Astrocyte (in vitro differentiated cells and primary cell): ENCODE data around the gene CDKN1B. TPM values are rescaled to one million over a fixed set of nuclear protein-coding genes. Genes with fewer than 3 reads are reported as not detected.

Experiments used
- DNase-seq: peaks from one replicate; pipeline ENCODE4 v3.0.0-alpha.2; 2010; ENCODE audit warnings: low read depth
- FAIRE-seq: peaks from 2 replicates; lab custom pipeline; 2011; peaks lifted over from hg19 to GRCh38; lab: Jason Lieb, UNC
- H2AFZ ChIP-seq: 2 replicates; pipeline ENCODE4 v1.6.0; 2012; ENCODE audit warnings: low read depth, low read length, inconsistent platforms
- H3K27ac ChIP-seq: 2 replicates; pipeline ENCODE4 v1.5.1; 2011; ENCODE audit warnings: low read depth, low read length, inconsistent platforms
- H3K27me3 ChIP-seq: 2 replicates; pipeline ENCODE4 v1.6.0; 2011; ENCODE audit warnings: low read length, inconsistent platforms; ENCODE audit not compliant: insufficient read depth
- H3K36me3 ChIP-seq: 2 replicates; pipeline ENCODE4 v1.5.1; 2011; ENCODE audit warnings: low read length, inconsistent platforms; ENCODE audit not compliant: insufficient read depth
- H3K4me1 ChIP-seq: 2 replicates; pipeline ENCODE4 v1.5.1; 2011; ENCODE audit warnings: low read length, inconsistent platforms; ENCODE audit not compliant: insufficient read depth
- H3K4me2 ChIP-seq: 2 replicates; pipeline ENCODE4 v1.6.0; 2012; ENCODE audit warnings: low read length, inconsistent platforms
- H3K4me3 ChIP-seq: 2 replicates; pipeline ENCODE4 v1.5.1; 2011; ENCODE audit warnings: low read depth, mild to moderate bottlenecking, low read length, inconsistent platforms; ENCODE audit not compliant: insufficient read depth
- H3K79me2 ChIP-seq: 2 replicates; pipeline ENCODE4 v1.6.0; 2012; ENCODE audit warnings: mild to moderate bottlenecking, low read length, inconsistent platforms; ENCODE audit not compliant: insufficient read depth
- H3K9ac ChIP-seq: 2 replicates; pipeline ENCODE4 v1.6.0; 2012; ENCODE audit warnings: mild to moderate bottlenecking, low read length, inconsistent platforms
- H3K9me3 ChIP-seq: 2 replicates; pipeline ENCODE4 v1.5.1; 2012; ENCODE audit warnings: low read depth, mild to moderate bottlenecking, low read length, inconsistent platforms; ENCODE audit not compliant: insufficient read depth
- H4K20me1 ChIP-seq: 2 replicates; pipeline ENCODE4 v1.6.0; 2012; ENCODE audit warnings: low read length, inconsistent platforms; ENCODE audit not compliant: insufficient read depth
- H3K27ac Mint-ChIP-seq: one replicate; pipeline ENCODE4 v1.8.0; 2021; ENCODE audit warnings: mild to moderate bottlenecking, mixed read lengths; ENCODE audit not compliant: unreplicated experiment
- H3K27me3 Mint-ChIP-seq: one replicate; pipeline ENCODE4 v1.8.0; 2021; ENCODE audit warnings: low read depth, mixed read lengths; ENCODE audit not compliant: unreplicated experiment
- H3K36me3 Mint-ChIP-seq: one replicate; pipeline ENCODE4 v1.8.0; 2021; ENCODE audit warnings: low read depth, mixed read lengths; ENCODE audit not compliant: unreplicated experiment
- H3K4me1 Mint-ChIP-seq: one replicate; pipeline ENCODE4 v1.8.0; 2021; ENCODE audit warnings: low read depth, mixed read lengths; ENCODE audit not compliant: unreplicated experiment
- H3K4me3 Mint-ChIP-seq: one replicate; pipeline ENCODE4 v1.8.0; 2021; ENCODE audit warnings: mild to moderate bottlenecking, moderate library complexity, mixed read lengths; ENCODE audit not compliant: unreplicated experiment
- H3K9me3 Mint-ChIP-seq: one replicate; pipeline ENCODE4 v1.8.0; 2021; ENCODE audit warnings: mild to moderate bottlenecking, mixed read lengths; ENCODE audit not compliant: unreplicated experiment
- EZH2 ChIP-seq: IDR thresholded peaks from 2 replicates; pipeline ENCODE4 v1.6.1; 2012; ENCODE audit warnings: mild to moderate bottlenecking, low read length, inconsistent platforms; ENCODE audit not compliant: insufficient read depth
- total RNA-seq: library from RNA; stranded (reverse); gene quantifications from 2 replicates; pipeline ENCODE4 v1.2.1, GENCODE V29; 2021
- TF ChIP-seq, protein P1 (sequence below): IDR thresholded peaks from 2 replicates; pipeline ENCODE4 v1.5.1; 2011; ENCODE audit warnings: low read depth, mild to moderate bottlenecking, inconsistent platforms, low read length, moderate library complexity; ENCODE audit not compliant: insufficient read depth

CDKN1B gene
- total RNA-seq, 1 donor from 2014 or later = 13.4 TPM

DNA sequence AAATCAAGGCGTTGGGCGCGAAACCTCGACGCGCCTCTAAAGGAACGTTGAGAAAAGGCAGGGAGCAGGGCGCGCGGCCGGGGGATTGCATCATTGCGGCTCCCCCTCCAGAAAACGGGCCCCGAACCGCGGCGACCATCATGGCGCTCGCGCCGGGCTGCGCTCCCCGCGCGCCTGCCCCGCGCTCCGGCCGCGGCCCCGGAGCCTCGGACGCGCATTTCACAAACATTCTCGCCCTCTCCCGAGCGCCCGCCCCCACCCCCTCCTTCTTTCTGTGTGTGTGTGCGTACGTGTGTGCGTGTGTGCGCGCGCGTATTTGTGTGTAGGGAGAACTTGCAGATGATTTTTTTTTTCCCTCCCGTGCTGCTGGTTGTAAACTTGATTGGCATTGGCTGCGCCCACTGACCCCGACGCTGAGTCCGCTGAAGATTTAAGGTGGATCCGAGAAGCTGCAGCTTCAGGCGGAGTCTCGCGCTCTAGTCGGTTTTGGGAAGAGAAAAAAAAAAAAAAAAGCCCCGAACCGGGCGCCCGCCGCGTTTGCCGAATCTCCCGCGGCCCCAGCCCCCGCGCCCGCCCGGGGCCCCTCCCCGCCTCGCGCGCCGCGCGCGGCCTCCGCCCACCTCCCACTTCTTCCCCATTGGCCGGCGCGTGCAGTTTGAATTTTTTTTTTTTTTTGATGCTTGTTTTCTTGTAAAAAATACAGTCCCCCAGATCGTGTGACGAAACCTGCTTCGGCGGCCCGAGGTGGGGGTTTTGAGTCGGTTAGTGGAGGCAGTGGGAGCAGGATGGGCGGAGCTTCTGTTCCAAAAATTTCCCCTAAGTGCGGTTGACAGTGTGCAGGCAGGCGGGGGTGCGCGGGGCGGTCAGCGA, 8.2 kb downstream of the CDKN1B start:
- Histone ChIP-seq H3K36me3 (peaks cover 11% of the 10 kb centered on the region), H3K4me2 (peak overlapping the region; percentile 89), H3K27ac (peak overlapping the region; percentile 92), H3K27me3 (no peaks in the 10 kb centered on the region), H3K4me3 (peak overlapping the region; percentile 70), H3K79me2 (peaks cover 79% of the 10 kb centered on the region), H2AFZ (peak overlapping the region; percentile 67), H3K4me1 (peaks cover 26% of the 10 kb centered on the region), H3K9me3 (no peaks in the 10 kb centered on the region), H4K20me1 (no peaks in the 10 kb centered on the region), H3K9ac (peak overlapping the region; percentile 98)
- TF ChIP-seq, protein P1, sequence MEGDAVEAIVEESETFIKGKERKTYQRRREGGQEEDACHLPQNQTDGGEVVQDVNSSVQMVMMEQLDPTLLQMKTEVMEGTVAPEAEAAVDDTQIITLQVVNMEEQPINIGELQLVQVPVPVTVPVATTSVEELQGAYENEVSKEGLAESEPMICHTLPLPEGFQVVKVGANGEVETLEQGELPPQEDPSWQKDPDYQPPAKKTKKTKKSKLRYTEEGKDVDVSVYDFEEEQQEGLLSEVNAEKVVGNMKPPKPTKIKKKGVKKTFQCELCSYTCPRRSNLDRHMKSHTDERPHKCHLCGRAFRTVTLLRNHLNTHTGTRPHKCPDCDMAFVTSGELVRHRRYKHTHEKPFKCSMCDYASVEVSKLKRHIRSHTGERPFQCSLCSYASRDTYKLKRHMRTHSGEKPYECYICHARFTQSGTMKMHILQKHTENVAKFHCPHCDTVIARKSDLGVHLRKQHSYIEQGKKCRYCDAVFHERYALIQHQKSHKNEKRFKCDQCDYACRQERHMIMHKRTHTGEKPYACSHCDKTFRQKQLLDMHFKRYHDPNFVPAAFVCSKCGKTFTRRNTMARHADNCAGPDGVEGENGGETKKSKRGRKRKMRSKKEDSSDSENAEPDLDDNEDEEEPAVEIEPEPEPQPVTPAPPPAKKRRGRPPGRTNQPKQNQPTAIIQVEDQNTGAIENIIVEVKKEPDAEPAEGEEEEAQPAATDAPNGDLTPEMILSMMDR = no peak
- TF ChIP-seq EZH2 = no peak
- FAIRE-seq (no peak), DNase-seq (peak; percentile 99)
- Mint-ChIP-seq H3K4me1 (peaks cover 6% of the 10 kb centered on the region), H3K27me3 (no peaks in the 10 kb centered on the region), H3K36me3 (no peaks in the 10 kb centered on the region), H3K9me3 (no peaks in the 10 kb centered on the region), H3K27ac (peak overlapping the region; percentile 89), H3K4me3 (peak overlapping the region; percentile 92)

DNA sequence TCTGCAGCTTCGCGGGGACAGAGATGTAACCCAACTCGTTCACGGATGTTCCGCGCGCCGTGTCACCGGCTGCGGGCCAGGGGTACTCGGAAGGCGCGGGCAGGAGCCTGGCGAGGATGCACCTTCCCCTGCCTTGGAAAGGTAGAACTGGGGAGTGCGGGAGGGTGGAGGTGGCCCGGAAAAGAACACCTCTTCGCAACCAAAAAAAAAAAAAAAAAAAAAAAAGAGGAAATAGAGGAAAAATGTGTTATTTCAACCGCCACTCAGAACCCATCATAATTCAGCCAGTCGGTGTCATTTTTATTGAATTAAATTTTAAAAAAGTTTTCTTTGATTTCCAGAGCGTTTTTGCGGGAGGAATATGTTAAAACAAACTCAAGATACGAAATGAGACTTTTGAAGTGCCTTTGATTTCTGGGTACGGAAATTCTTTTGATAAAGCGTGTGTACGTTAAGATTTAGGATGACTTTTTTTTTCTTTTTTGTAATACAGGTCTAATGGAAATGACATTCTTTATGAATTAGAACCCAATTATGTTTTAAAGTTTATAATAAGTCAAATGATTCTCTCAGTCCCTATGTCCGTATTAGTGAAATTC, 8.9 kb downstream of the CDKN1B start:
- H2AFZ ChIP-seq = peak overlapping the region; percentile 67
- H4K20me1 ChIP-seq = no peaks in the 10 kb centered on the region
- Mint-ChIP-seq H3K27ac (peak overlapping the region; percentile 60), H3K4me3 (peak overlapping the region; percentile 89), H3K36me3 (no peaks in the 10 kb centered on the region), H3K9me3 (no peaks in the 10 kb centered on the region), H3K4me1 (peaks cover 6% of the 10 kb centered on the region), H3K27me3 (no peaks in the 10 kb centered on the region)
- H3K36me3 ChIP-seq = peaks cover 8% of the 10 kb centered on the region
- TF ChIP-seq, protein P1 = no peak
- TF ChIP-seq EZH2 = no peak
- peak overlapping the region; percentile 70 for H3K4me3 ChIP-seq
- no peak for FAIRE-seq
- DNase-seq = no peak
- H3K4me1 ChIP-seq = peaks cover 21% of the 10 kb centered on the region
- H3K27me3 ChIP-seq = no peaks in the 10 kb centered on the region
- no peaks in the 10 kb centered on the region for H3K9me3 ChIP-seq
- peaks cover 72% of the 10 kb centered on the region for H3K79me2 ChIP-seq
- H3K27ac ChIP-seq = peak overlapping the region; percentile 92
- H3K4me2 ChIP-seq = peak overlapping the region; percentile 89
- H3K9ac ChIP-seq = peak overlapping the region; percentile 98
